Colonic mucosa (tissue), 4 donors: ENCODE data around the gene STK32B. TPM values are rescaled to one million over a fixed set of nuclear protein-coding genes. Genes with fewer than 3 reads are reported as not detected.
"Not testable (repeated sequence)": the region's sequence is repeated elsewhere in the genome, so short reads cannot be mapped to it uniquely, and the experiment has no call there.

Source experiments
- DNase-seq: peaks from one replicate; pipeline ENCODE4 v3.0.0-alpha.2; 2020
- H3K27ac ChIP-seq: fragments of 200-600 bp; one replicate; pipeline ENCODE4 v1.8.0; 2021
- H3K27me3 ChIP-seq: fragments of 200-600 bp; one replicate; pipeline ENCODE4 v1.8.0; 2021
- H3K36me3 ChIP-seq: fragments of 200-600 bp; one replicate; pipeline ENCODE4 v1.8.0; 2021
- H3K4me1 ChIP-seq: fragments of 200-600 bp; one replicate; pipeline ENCODE4 v1.8.0; 2021; ENCODE audit warnings: mild to moderate bottlenecking
- H3K4me3 ChIP-seq: fragments of 200-600 bp; one replicate; pipeline ENCODE4 v1.8.0; 2021
- H3K9ac ChIP-seq, 2 donors: one replicate each; pipeline ENCODE4 v1.7.0; 2013; ENCODE audit warnings: control low read depth in 2 of 2, low read depth in 2 of 2, low read length in 2 of 2
- H3K9me3 ChIP-seq: fragments of 200-600 bp; one replicate; pipeline ENCODE4 v1.8.0; 2021
- intact Hi-C: fragments of 100-400 bp; cut with DNase I; formaldehyde crosslinking; loops from one replicate; pipeline ENCODE4 v1.14.1; 2022
- total RNA-seq, 2 donors: library from RNA; stranded (reverse); fragmentation: NEBNext Ultra II Directional in 1 of 2; extraction: Animal tissue kit (Norgen Biotek cat#: 25700) in 1 of 2; gene quantifications; one replicate each; pipeline ENCODE4 v1.2.1, GENCODE V29; 2021
- TF ChIP-seq, protein P1 (sequence below): fragments of 200-600 bp; IDR thresholded peaks from one replicate; pipeline ENCODE4 v1.8.0; 2022; ENCODE audit warnings: antibody characterized with exemption, mild to moderate bottlenecking
- donor health status: healthy.
- donor health status: DM: no; HTN: no; CAD: no.
- donor health status: DM: no; HTN: no; CAD: no.

The STK32B gene
- total RNA-seq, 2 donors from 2014 or later = 0.64 to 0.82 TPM

DNA sequence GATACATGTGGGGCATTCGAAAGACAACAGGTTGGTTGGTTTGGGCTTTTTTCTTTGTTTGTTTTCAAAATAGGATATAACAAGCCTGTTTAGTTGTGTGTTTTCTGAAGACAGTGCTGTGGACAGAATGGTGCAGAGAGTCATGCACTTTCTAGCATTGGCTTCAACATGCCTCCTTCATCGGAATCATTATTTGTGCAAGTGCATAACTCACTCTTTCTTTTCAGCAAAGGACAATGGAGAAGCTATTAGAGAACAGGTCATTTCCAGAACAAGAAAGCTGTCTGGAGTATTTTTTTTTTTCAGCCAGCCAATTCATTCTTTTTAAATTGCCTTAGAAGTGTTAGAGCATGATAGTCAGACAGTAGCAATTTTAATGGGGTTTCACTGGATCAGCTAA lies 225.8 kb downstream of the STK32B start:
- TF ChIP-seq, protein P1, sequence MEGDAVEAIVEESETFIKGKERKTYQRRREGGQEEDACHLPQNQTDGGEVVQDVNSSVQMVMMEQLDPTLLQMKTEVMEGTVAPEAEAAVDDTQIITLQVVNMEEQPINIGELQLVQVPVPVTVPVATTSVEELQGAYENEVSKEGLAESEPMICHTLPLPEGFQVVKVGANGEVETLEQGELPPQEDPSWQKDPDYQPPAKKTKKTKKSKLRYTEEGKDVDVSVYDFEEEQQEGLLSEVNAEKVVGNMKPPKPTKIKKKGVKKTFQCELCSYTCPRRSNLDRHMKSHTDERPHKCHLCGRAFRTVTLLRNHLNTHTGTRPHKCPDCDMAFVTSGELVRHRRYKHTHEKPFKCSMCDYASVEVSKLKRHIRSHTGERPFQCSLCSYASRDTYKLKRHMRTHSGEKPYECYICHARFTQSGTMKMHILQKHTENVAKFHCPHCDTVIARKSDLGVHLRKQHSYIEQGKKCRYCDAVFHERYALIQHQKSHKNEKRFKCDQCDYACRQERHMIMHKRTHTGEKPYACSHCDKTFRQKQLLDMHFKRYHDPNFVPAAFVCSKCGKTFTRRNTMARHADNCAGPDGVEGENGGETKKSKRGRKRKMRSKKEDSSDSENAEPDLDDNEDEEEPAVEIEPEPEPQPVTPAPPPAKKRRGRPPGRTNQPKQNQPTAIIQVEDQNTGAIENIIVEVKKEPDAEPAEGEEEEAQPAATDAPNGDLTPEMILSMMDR = no peak
- intact Hi-C loops = no loop called here
- H3K4me3 ChIP-seq = no peak overlapping the region
- no peaks in the 10 kb centered on the region for H3K36me3 ChIP-seq
- no peak overlapping the region for H3K9ac ChIP-seq
- H3K27me3 ChIP-seq = no peaks in the 10 kb centered on the region
- no peak overlapping the region for H3K27ac ChIP-seq
- no peak for DNase-seq
- no peaks in the 10 kb centered on the region for H3K9me3 ChIP-seq
- no peaks in the 10 kb centered on the region for H3K4me1 ChIP-seq

DNA sequence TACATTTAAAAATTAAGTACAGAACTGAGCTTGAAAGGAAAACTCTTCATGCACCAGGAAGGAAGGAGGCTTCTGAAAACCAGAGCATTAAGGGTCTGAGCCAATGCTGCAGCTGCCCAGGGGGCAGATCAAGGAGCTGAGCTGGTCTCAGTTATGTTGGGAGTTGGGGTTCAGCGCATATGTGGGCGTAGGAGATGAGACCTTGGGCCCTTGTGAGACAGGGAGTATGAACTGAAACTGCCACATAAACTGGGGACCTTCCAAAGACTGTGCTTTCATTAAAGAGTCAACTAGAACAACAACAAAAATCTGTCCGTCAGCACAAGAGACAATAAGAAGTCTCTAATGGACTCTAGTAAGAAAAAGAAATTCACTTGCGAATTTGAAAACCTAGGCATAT lies 226.9 kb downstream of the STK32B start:
- Histone ChIP-seq H3K4me1 (no peaks in the 10 kb centered on the region), H3K9ac (no peak overlapping the region)

DNA sequence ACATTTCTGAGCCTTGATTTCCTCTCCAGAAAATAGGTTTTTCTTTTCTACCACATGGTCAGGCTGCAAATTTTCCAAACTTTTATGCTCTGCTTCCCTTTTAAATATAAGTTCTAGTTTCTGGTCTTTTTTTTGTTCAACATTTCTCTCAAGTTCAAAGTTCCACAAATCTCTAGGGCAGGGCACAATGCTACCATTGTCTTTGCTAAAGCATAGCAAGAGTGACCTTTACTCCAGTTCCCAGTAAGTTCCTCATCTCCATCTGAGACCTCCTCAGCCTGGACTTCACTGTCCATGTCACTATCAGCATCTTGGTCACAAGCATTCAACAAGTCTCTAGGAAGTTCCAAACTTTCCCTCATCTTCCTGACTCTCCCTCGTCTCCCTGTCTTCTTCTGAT lies 228.8 kb downstream of the STK32B start:
- H3K9ac ChIP-seq, H3K36me3 ChIP-seq, intact Hi-C loops, H3K27me3 ChIP-seq, H3K27ac ChIP-seq, H3K4me3 ChIP-seq, DNase-seq, H3K4me1 ChIP-seq, H3K9me3 ChIP-seq: not testable (repeated sequence)

More for the DNA sequence above, 226.9 kb downstream of the STK32B start:
- intact Hi-C loops = no loop called here
- no peak for DNase-seq
- Histone ChIP-seq H3K4me3 (no peak overlapping the region), H3K27me3 (no peaks in the 10 kb centered on the region), H3K36me3 (no peaks in the 10 kb centered on the region), H3K9me3 (no peaks in the 10 kb centered on the region), H3K27ac (no peak overlapping the region)
- TF ChIP-seq, protein P1 = no peak

DNA sequence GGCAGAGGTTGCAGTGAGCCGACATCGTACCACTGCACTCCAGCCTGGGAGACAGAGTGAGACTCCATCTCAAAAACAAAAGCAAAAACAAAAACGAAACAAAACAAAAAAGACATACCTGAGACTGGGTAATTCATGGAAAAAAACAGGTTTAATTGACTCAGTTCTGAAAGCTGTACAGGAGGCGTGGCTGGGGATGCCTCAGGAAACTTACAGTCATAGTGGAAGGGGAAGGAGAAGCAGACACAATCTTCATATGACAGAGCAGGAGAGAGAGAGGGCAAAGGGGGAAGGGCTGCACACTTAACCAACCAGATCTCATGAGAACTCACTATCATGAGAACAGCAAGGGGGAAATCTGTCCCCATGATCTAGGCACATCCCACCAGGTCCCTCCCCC lies 229.5 kb downstream of the STK32B start:
- no peaks in the 10 kb centered on the region for H3K4me1 ChIP-seq
- DNase-seq = no peak
- H3K4me3 ChIP-seq = no peak overlapping the region
- intact Hi-C loops = no loop called here
- no peaks in the 10 kb centered on the region for H3K9me3 ChIP-seq
- H3K36me3 ChIP-seq = no peaks in the 10 kb centered on the region
- no peaks in the 10 kb centered on the region for H3K27me3 ChIP-seq
- H3K27ac ChIP-seq = no peak overlapping the region
- TF ChIP-seq, protein P1 = no peak
- H3K9ac ChIP-seq = no peak overlapping the region

DNA sequence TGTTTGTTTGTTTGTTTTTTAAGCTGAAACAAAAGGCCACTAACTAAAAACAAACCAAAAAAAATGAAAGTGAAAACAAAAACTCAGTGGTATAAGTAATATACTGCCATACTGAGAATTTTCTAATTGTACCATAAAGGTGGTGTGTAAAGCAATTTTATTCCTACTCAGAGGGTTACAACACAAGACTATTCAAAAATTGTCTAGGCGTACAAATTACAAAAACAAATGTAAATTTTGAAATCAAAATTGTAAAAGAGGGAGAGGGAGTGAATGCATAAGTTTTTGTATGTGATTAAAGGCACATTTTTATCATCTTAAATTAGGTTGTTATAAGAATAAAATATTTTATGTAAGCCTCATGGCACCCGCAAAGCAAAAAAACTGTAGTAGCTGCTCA lies 232.6 kb downstream of the STK32B start:
- H3K36me3 ChIP-seq = no peaks in the 10 kb centered on the region
- H3K4me1 ChIP-seq = no peaks in the 10 kb centered on the region
- no peak overlapping the region for H3K4me3 ChIP-seq
- TF ChIP-seq, protein P1 = no peak
- DNase-seq = no peak
- no peak overlapping the region for H3K27ac ChIP-seq
- no peaks in the 10 kb centered on the region for H3K9me3 ChIP-seq
- no peak overlapping the region for H3K9ac ChIP-seq
- H3K27me3 ChIP-seq = no peaks in the 10 kb centered on the region
- intact Hi-C loops = no loop called here

DNA sequence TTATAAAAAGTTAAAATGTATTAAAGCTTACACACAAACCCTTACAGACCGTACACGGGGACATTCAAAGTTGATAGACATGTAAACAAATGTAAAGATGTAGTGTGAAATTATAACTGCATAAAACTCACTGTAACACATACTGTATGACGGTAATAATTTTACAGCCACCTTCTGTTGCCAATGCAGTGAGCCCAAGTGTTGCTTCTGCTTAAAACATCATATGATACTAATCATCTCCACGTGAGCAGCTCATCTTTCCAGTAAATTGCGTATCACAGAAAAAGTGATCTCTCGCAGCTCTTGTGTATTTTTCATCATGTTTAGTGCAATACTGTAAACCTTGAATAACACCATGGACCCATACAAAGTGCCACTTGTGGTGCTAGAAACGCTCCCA lies 233.2 kb downstream of the STK32B start:
- no peak for DNase-seq
- Histone ChIP-seq H3K36me3 (no peaks in the 10 kb centered on the region), H3K4me1 (no peaks in the 10 kb centered on the region), H3K4me3 (no peak overlapping the region), H3K27ac (no peak overlapping the region), H3K9me3 (no peaks in the 10 kb centered on the region), H3K27me3 (no peaks in the 10 kb centered on the region), H3K9ac (no peak overlapping the region)
- TF ChIP-seq, protein P1 = no peak
- intact Hi-C loops = no loop called here
